ENCODE data around the gene ATL3. TPM values are rescaled to one million over a fixed set of nuclear protein-coding genes. Genes with fewer than 3 reads are reported as not detected.

The ATL3 gene, protein sequence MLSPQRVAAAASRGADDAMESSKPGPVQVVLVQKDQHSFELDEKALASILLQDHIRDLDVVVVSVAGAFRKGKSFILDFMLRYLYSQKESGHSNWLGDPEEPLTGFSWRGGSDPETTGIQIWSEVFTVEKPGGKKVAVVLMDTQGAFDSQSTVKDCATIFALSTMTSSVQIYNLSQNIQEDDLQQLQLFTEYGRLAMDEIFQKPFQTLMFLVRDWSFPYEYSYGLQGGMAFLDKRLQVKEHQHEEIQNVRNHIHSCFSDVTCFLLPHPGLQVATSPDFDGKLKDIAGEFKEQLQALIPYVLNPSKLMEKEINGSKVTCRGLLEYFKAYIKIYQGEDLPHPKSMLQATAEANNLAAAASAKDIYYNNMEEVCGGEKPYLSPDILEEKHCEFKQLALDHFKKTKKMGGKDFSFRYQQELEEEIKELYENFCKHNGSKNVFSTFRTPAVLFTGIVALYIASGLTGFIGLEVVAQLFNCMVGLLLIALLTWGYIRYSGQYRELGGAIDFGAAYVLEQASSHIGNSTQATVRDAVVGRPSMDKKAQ
- total RNA-seq: 100 to 1,000 TPM in 1 of 4 donors, 10 to 100 TPM in 3; 81.4 to 102 (median 92.9) TPM

DNA sequence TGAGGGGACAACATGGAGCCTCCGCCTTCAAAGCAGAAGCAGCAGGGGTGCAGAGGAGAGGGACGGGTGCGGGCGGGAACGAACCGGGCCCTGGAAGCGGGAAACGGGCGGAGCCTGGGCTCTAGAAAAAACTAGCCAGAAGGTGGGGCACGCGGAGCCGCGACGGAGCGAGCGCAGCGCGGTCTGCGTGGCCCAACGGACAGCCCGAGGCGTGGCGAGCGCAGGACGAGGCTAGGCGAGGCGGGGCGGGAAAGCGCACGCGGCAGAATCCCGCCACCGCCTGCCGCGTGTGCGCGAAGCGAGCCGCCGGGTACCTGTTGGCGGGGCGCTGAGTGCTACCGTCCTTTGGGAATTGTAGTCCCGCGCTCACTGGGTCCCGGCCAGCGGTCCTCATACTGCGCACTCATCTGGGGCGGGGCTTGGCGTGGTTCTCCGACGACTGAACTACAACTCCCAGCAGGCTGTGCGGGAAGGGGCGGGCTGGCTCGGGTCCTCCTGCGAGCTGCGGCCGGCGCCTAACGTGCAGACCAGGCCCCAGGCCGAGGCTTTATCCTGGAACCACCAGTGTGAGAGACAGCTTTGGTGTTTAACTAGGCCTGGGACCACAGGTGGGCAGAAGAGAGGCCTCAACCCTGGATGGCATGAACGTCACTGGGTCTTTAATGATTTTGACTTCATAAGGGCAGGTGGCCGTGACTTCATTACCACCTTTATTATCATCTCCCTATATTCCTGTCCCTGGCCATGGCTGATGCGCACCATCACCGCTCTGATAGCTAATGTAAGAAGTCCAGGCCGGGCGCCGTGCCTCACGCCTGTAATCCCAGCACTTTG, at the start of gene ATL3:
ATL3 (minus strand) TSS at position 55 of the 834 bp plus-strand sequence; CDS start at position 14, 41 bp downstream.
- Histone ChIP-seq H3K4me1 (peaks cover 0 to 43% (median 28%) of the 10 kb centered on the region in 4 donors), H3K27ac (peak within 1 kb of the TSS; percentile 95 to 99 (median 99)), H3K27me3 (no peaks in the 10 kb centered on the region), H3K9me3 (no peaks in the 10 kb centered on the region), H3K4me3 (peak within 1 kb of the TSS; percentile 63 to 96 (median 86)), H3K36me3 (no peaks in the 10 kb centered on the region)
- WGBS, 2 donors: 22 to 44% methylated on average over 15 to 33 of the region's 69 CpGs
- TF ChIP-seq POLR2A (IDR thresholded peaks at IDR 0.05) (peak; percentile 49 to 84), EP300 (IDR thresholded peaks at IDR 0.05) (peak; percentile 38 to 90)
- TF ChIP-seq, protein P1, sequence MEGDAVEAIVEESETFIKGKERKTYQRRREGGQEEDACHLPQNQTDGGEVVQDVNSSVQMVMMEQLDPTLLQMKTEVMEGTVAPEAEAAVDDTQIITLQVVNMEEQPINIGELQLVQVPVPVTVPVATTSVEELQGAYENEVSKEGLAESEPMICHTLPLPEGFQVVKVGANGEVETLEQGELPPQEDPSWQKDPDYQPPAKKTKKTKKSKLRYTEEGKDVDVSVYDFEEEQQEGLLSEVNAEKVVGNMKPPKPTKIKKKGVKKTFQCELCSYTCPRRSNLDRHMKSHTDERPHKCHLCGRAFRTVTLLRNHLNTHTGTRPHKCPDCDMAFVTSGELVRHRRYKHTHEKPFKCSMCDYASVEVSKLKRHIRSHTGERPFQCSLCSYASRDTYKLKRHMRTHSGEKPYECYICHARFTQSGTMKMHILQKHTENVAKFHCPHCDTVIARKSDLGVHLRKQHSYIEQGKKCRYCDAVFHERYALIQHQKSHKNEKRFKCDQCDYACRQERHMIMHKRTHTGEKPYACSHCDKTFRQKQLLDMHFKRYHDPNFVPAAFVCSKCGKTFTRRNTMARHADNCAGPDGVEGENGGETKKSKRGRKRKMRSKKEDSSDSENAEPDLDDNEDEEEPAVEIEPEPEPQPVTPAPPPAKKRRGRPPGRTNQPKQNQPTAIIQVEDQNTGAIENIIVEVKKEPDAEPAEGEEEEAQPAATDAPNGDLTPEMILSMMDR (IDR thresholded peaks at IDR 0.05): peak in 3 of 5 experiments; percentile 7 to 38 (median 11)
- peak; percentile 98 to 99 for DNase-seq (ENCODE audit: low spot score in 2 of 2)

DNA sequence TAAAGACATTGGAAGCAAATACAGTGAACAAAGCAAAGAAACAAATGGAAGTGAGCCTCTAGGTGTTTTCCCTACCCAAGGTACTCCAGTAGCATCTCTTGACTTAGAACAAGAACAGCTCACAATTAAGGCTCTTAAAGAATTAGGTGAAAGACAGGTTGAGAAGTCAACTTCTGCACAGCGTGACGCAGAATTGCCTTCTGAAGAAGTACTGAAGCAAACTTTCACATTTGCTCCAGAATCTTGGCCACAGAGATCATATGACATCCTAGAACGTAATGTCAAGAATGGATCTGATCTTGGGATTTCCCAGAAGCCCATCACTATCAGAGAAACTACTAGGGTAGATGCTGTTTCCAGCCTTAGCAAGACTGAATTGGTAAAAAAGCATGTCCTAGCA, 49.4 kb upstream of the ATL3 start:
- DNase-seq (ENCODE audit: low spot score in 2 of 2): no peak
- 89 to 94% methylated on average over 3 of the region's 3 CpGs for WGBS, 2 donors
- TF ChIP-seq EP300 (IDR thresholded peaks at IDR 0.05): no peak
- TF ChIP-seq, protein P1 (IDR thresholded peaks at IDR 0.05): no peak
- no peak for TF ChIP-seq POLR2A (IDR thresholded peaks at IDR 0.05)

DNA sequence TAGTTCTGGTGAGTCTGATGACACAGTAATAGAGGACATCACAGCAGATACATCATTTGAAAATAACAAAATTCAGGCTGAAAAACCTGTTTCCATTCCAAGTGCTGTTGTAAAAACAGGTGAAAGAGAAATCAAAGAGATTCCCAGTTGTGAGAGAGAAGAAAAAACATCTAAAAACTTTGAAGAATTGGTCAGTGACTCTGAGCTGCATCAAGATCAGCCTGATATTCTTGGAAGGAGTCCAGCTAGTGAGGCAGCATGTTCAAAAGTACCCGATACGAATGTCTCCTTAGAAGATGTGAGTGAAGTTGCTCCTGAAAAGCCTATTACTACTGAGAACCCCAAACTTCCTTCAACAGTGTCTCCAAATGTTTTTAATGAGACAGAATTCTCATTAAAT, 48.8 kb upstream of the ATL3 start:
- Histone ChIP-seq H3K27ac (no peak overlapping the region), H3K27me3 (no peaks in the 10 kb centered on the region), H3K4me1 (no peaks in the 10 kb centered on the region), H3K9me3 (no peaks in the 10 kb centered on the region), H3K4me3 (no peak overlapping the region), H3K36me3 (no peaks in the 10 kb centered on the region)
- 55 to 60% methylated on average over 2 of the region's 2 CpGs for WGBS, 2 donors
- TF ChIP-seq EP300 (IDR thresholded peaks at IDR 0.05) (no peak), POLR2A (IDR thresholded peaks at IDR 0.05) (no peak)
- no peak for DNase-seq (ENCODE audit: low spot score in 2 of 2)

More for the DNA sequence above, 49.4 kb upstream of the ATL3 start:
- no peaks in the 10 kb centered on the region for H3K27me3 ChIP-seq
- H3K9me3 ChIP-seq: no peaks in the 10 kb centered on the region
- H3K36me3 ChIP-seq: no peaks in the 10 kb centered on the region
- no peak overlapping the region for H3K4me3 ChIP-seq
- H3K27ac ChIP-seq: no peak overlapping the region
- H3K4me1 ChIP-seq: no peaks in the 10 kb centered on the region

DNA sequence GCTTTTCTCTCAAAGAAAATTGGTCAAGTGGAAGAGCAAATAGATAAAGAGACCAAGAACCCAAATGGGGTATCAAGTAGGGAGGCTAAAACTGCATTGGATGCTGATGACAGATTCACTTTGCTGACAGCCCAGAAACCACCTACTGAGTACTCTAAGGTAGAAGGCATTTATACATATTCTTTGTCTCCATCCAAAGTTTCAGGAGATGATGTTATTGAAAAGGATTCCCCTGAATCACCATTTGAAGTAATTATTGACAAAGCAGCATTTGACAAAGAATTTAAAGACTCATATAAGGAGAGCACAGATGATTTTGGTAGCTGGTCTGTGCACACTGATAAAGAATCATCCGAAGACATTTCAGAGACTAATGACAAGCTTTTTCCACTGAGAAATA, 47.8 kb upstream of the ATL3 start:
- Histone ChIP-seq H3K4me1 (no peaks in the 10 kb centered on the region), H3K9me3 (no peaks in the 10 kb centered on the region), H3K27ac (no peak overlapping the region), H3K4me3 (no peak overlapping the region), H3K36me3 (no peaks in the 10 kb centered on the region), H3K27me3 (no peaks in the 10 kb centered on the region)
- DNase-seq (ENCODE audit: low spot score in 2 of 2): no peak
- WGBS, 2 donors: 91 to 92% methylated on average over 1 of the region's 1 CpG
- TF ChIP-seq POLR2A (IDR thresholded peaks at IDR 0.05): no peak
- TF ChIP-seq EP300 (IDR thresholded peaks at IDR 0.05): no peak
- TF ChIP-seq, protein P1 (IDR thresholded peaks at IDR 0.05): no peak

DNA sequence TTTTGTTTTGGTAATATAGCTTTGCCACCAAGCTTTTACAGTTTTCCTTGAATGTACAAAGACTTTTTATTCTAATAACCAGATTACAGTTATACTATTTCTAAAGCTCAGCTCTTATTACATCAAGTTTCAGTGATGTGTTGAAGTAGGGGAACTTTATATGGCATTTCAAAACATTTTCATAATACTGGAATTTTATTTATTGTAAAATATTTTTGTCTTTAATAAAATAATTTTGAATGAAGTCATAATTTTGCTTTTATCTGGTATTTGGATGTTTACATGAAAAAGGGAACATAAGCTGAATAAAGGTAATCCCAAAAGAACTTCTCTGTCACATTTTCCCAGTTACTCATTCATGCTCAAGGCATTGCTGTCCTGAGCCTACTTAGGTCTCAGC, 44.9 kb upstream of the ATL3 start:
- Histone ChIP-seq H3K36me3 (no peaks in the 10 kb centered on the region), H3K4me3 (no peak overlapping the region), H3K9me3 (no peaks in the 10 kb centered on the region), H3K27ac (no peak overlapping the region), H3K4me1 (no peaks in the 10 kb centered on the region), H3K27me3 (no peaks in the 10 kb centered on the region)
- no peak for DNase-seq (ENCODE audit: low spot score in 2 of 2)
- TF ChIP-seq EP300 (IDR thresholded peaks at IDR 0.05) (no peak), POLR2A (IDR thresholded peaks at IDR 0.05) (no peak)
- TF ChIP-seq, protein P1 (IDR thresholded peaks at IDR 0.05): no peak

Measured in tibial nerve (tissue), 4 donors.